Measurements from ENCODE around the gene SRPRB. TPM values are rescaled to one million over a fixed set of nuclear protein-coding genes. Genes with fewer than 3 reads are reported as not detected.
"Not testable (repeated sequence)": the region's sequence is repeated elsewhere in the genome, so short reads cannot be mapped to it uniquely, and the experiment has no call there.

Gene SRPRB
- total RNA-seq, 1 experiment from 2014 or later: 120 TPM

DNA sequence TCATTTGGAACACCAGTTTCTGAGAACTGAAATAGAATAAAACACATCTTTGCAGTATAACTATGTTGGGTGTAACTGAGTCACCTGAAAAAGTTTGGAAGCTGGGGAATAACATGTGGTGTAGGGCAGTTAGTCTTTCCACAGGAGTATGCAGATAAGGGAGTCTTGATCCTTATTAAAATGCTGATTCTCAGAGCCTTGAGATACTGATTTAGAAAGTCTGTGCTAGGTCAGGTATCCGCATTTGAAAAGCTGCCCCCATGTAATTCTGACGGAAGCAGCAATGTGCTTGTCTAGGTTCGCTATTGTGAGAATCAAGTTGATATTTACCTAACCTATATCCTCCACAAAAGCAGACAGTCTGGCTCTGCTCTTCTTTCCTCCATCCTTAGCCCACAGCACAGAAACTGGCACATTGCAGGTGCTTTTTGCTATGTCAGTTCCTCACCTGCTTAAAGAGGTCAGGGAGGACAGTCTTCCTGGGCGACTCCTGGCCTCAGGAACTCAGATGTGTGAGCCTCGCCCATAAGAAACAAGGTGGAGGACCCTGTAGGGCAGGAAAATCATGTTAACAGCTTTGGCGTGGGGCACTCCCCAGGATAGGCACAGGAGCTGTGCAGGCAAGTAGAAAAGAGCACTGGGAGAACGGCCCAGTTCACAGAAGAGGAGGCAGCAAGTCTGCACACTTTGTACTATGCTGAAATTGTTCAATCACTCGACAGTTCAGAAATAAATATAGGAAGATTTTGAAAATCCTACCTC is 27.6 kb upstream of the SRPRB start:
- no peak for DNase-seq (ENCODE audit: low read depth)

DNA sequence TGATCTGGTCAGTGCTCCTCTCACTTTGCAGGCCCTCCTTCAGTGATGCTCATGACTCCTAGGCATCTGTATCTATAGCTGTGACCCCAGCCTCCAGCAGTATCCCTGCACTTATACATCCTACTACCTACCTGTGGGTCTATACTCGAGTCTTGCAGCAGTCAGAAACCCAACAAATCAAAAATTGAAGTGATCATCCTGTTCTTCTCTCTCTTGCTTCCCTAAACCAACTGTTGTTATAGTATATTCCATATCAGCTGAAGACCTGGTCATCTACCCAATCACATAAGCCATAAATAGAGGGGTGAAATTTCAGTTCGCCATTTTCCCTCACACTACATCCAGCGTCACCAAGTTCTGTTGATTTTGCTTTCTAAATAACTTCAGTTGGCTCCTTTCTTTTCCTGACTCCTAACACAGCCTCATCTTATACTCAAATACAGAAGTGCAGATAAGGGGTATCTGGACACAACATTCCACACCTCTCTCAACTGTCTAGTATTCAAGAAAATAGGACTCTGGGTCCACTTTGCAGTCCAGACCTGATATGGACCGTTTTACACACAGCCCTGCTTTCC is 25.9 kb upstream of the SRPRB start:
- no peak for DNase-seq (ENCODE audit: low read depth)

DNA sequence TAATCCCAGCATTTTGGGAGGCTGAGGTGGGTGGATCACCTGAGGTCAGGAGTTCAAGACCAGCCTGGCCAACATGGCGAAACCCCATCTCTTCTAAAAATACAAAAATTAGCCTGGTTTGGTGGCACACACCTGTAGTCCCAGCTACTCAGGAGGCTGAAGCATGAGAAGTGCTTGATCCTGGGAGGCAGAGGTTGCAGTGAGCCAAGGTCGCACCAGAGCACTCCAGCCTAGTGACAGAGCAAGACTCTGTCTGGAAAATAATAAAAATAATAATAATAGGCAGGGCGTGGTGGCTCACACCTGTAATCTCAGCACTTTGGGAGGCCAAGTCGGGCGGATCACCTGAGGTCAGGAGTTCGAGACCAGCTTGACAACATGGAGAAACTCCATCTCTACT is 24.9 kb upstream of the SRPRB start:
- DNase-seq (ENCODE audit: low read depth): not testable (repeated sequence)

DNA sequence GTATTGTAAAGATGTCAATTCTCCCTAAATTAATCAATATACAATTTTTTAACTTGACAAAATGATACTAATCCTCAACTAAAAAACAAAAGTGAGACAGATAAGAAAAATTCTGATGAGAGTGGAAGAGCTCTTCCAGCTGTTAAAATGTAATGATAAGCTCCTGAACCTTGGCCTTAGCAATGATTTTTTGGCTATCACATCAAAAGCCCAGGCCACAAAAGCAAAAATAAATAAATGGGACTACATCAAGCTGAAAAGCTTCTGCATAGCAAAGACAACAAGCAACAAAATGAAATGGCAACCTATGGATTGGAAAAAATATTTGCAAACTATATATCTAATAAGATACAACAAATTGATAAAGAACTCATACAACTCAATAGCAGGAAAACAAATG is 24.0 kb upstream of the SRPRB start:
- DNase-seq (ENCODE audit: low read depth): no peak

DNA sequence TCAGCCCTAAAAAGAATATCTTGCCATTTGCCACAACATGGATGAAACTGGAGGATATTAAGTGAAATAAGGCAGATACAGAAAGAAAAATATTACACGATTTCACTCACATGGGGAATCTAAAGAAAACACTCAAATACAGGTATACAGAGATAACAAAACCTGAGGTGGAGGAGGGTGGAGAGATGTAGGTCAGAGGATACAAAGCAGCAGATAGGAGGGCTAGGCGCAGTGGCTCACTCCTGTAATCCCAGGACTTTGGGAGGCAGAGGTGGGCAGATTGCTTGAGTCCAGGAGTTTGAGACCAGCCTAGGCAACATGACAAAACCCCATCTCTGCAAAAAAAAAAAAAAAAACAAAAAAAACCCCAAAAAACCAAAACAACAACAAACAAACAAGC is 23.2 kb upstream of the SRPRB start:
- no peak for DNase-seq (ENCODE audit: low read depth)

DNA sequence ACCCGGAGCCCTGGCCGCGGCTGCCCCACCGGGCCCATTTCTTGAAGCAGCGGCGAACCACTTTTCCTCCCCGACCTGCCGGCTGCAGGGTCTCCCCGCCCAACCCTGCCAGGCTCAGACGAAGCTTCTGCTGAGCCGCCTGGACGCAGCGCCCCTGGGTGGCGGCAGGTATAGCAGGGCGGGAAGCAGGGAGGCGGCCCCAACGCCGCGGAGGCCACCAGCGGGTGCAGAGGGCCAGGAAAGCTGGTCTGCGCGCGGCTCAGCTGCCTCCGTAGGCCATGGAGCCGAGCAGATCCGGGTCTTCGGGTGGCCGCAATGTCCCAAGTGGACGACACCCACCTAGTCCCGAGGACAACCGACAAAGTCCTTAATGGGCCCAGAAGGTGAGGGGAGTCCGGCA is 21.9 kb upstream of the SRPRB start:
- no peak for DNase-seq (ENCODE audit: low read depth)

DNA sequence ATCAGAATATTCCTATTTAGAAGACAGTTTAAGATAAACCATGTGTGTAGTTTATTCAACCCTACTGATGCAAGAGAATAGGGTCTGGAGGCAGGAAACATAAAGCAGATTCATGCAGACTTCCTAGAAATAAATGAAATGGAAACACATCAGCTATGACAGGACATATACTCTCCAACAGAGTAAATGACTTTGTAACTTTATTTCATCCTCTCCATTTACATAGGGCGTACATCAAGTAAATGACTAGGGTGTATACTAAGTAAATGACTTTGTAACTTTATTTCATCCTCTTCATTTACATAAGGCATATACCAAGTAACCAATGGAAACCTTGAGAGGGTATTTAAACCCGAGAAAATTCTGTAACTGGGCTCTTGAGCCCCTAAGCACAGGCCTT is 17.6 kb upstream of the SRPRB start:
- DNase-seq (ENCODE audit: low read depth): no peak

DNA sequence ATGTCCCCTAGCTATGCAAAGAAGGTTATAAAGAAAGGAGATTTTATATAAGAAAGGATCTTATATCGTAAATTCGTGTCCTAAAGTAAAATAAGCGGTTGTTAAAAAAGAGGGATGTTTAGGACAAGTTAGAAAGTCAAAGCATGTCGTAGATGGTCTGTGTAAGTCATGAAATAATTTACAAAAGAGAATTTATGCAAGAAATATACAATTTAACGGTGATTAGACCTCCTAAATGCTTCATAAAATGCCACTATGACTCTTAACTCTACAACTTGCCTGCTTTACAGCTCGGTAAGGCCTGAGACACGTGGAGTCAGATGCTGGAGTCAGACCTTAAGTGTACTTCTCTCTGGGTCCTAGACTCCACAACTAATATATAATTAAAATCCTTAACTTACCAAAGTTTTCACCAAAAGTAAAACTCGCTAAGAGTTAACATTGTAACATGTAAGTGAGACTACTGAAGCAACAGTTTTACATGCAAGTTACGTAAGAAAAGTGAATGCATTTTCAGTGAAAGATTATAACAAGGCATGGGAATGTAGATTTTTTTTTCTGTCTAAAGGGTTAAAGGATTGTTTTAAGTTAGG is 13.3 kb upstream of the SRPRB start:
- DNase-seq (ENCODE audit: low read depth): no peak

DNA sequence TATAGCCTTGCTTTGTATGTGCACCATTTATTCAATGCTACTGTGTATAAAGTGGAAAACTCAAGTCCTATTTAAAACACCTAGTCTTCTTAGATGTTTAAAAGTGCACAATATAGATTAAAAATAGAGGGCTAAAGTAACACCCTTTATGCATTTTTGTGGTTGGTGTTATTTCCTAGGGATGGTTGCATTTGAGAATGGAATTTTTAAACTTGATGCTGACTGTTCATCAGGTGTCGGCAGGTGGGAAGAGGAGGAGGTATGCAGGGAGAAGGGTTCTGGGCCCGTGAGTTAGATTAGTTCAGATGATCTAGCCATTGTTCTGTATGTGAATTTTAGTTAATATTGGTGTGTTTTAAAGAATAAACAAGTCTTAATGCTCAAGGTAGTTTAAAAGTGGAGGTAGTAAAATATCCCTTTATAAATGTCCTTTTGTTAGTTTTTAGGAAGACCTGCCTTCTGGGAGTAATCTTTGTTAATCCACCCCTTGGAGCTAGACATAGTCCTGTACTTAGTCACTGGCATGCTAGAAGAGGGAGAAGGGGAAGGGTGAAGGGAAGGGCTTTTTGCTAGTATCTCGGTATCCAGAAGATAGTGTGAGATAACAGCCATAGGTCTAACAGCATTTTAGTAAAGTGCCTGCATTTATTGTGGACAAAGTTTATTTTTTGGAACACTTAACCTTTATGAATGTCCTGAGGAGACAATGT is 8.1 kb upstream of the SRPRB start:
- no peak for DNase-seq (ENCODE audit: low read depth)

DNA sequence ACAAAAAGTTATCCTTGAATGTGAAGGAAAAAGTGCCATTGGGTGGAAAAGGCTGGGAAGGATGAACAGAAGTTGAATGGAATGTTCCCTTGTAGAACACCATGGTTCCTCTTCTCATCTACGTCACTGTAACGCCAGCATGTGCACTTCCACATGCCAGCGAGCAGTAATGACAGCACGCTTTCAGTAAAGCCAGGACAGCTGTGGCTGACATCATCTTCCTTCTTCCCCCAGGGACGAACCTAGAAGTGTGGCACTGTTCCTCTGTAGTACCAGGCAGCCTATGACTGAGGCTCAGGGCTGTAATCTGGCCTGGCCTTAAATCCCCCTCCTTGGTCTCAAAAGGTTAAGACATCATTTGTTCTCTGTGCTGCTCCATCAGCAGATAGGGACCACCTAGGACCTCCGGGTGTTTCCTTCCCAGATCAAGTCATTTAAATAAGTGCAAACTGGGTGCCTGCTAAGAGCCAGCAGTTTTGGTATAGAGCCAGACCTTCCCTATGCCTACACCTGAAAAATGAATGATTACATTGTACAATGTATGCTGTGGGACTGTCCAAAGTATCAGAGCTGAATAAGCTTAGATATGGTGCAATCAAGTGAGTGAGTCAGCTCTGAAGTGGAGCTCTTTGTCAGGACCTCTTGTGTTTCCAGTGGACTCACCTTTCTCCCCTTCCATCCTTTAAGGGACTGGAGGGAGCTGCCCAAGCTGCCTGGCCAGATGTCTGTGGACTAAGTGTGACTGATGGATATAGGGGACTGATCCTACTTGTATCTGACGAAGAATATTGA is 5.6 kb upstream of the SRPRB start:
- DNase-seq (ENCODE audit: low read depth): peak; percentile 61

DNA sequence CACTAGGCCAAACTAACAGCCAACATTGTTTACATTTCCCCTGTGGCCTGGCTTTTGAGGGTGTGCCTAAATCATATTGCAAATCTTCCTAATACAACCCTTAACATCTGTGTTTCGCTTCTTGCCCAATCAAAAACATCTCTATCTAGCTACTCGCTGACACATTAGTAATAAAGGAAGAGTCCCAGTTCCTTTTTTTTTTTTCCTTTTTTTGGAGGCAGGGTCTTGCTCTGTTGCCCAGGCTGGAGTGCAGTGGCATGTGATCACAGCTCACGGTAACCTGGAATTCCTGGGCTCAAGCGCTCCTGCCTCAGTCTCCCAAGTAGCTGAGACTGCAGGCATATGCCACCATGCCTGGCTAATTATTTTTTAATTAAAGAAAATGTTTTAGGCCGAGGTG is 2.1 kb upstream of the SRPRB start:
- no peak for DNase-seq (ENCODE audit: low read depth)

DNA sequence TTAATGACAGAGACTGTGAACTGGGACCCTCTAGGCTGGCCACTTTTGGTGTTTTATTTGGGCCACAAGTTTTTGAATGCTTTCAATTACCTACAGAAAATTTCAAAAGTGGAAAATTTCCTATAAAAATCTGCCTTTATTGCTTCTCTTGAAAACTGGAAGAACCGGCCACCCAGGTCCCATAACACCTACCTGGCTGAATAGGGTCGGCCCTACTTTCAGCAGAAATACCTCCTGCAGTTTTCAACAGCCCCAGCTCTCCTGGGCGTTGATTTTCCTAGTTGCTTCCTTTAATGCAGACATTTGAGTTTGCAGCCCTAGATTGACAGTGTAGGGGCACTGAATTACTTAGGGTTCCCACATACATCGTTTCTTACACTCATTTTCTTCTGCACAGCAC is 719 bp upstream of the SRPRB start:
- DNase-seq (ENCODE audit: low read depth): no peak

DNA sequence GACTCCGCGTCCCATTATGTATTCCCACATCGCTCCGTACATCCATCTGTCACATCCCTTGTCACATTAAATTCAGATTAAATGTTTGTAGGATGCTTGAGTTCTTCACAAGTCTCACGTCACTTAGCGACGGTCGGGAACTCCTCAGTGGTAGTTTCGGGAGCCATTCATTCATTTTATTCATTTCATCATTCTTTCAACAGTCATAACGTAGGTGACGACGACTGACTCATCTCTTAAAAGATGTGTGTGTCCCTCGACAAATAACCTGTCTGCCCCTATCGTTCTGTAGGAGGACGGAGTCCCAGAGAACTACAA is 272 bp upstream of the SRPRB start:
- DNase-seq (ENCODE audit: low read depth): no peak

DNA sequence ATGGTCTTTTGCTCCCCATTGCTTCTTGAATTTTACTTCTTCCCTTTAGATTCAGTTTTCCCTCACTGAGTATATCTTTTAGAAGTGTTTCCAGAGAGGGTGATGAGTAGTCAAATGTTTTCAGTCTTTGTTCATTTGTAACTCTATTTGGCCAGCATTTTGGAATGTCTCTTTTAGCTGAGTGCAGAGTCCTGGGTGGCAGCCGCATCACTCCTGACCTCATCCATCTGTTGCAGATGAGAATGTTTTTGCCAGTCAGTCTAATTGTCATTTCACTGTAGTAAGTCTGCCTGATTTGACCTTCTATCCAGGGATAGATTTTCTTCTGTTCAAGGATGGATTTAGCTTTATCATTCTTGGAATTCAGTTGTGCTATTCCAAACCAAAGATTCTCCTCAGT is 7.3 kb downstream of the SRPRB start:
- DNase-seq (ENCODE audit: low read depth): no peak

DNA sequence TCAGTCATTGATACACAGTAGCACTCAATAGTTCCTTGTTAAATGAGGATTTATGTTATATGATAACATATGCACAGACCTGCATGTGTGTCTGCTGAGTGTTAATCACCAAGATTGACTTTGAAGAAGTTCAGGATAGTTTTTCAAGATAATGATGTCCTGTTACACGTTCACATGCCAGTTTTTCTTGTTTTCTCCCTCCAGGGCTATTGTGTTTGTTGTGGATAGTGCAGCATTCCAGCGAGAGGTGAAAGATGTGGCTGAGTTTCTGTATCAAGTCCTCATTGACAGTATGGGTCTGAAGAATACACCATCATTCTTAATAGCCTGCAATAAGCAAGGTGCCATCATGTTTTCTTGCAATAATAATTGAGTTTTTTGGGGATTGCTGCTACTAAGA is 9.8 kb downstream of the SRPRB start:
- no peak for DNase-seq (ENCODE audit: low read depth)

DNA sequence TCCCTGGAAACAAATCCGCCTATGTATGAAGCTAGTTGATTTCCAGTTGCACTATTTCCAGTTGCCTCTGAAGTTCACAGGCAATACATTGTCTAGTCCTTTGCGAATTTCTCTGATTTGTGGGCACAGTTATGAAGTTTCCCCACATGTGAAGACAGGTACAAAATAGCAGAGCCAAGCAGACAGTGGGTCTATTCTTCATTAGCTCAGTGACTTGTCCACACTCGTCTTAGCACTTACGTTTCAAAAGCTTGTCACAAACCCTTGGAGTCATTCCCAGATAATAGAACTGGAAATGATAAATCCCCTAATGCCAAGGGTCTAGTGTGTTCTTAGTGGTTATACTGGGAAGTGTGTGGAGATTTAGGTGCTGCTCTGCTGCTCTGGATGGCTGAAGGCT is 14.5 kb downstream of the SRPRB start:
- DNase-seq (ENCODE audit: low read depth): no peak

DNA sequence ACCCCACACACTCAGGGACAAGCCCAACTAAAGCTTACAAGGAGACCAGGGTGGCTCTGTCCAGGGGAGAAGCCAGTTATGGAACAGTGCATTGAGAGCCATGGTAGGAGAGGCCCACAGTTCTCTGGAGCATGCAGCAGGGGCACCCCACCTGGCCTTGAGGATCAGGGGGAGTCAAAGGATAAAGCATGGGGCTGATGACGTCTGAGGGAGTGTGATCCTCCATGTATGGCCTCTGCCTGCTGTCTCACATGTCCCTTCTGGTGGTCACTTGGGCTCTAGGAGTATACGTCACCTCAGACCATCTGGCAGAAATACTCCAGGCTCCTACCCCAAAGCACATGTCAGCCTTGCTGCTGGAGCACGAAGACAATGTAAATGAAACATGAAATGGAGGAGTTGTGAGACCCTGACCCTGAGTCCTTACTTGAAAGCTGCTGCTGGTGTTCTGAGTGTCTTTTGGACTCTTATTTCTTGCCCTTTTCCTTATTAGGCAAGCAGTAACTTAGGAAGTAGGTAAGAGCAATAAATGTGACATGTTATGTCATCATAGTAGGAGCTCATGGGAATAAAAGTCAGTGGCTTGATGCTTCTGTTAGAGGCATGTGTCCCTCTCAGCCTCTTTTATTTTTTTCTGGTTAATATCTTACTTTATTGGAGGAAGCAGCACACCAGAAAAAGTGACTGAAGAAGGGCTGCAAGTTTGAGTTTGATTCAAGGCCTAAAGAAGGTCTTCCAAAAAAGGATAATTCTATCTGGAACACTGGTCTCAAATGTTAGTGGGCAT is 15.5 kb downstream of the SRPRB start:
- no peak for DNase-seq (ENCODE audit: low read depth)

DNA sequence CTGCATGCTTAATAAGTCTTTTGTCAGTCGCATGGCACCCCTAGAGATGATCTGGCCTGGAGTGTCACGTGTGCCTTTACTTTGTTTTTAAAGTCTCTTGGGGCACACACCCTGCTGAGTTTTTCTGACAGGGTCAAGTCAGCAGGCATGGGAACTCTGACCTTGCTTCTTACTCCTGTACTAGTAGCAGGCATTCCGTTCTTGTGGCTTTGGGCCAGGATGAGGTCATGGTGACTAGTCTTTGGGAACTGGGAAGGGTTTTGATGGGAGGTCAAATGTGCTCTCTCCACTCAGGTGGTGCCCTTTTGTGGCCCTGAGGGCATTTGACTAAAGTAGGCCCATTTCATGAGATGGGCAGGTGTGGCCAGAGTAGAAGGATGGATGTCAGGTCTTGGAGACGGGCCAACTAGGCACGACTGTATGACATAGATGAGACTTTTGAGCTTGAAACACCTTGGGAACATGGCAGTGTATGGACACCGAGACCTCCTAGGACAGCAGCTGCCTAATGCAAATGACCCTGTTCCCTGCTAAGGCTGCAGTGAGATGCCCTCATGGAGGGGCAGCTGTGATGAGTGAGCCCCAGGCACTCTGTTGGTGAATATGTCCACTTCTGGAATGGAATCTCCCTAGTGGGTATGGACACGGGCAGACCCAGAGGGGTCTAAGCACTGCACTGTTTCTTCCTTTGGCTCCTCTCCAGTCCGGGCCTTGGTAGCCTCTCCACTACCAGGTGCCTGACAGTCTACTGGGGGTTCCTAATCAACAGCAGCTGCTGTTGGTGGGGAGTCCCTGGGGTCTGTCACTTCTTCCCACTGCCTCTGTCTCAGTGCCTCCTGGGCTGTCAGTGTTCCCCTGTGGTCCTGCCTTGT is 16.4 kb downstream of the SRPRB start:
- DNase-seq (ENCODE audit: low read depth): peak; percentile 93

DNA sequence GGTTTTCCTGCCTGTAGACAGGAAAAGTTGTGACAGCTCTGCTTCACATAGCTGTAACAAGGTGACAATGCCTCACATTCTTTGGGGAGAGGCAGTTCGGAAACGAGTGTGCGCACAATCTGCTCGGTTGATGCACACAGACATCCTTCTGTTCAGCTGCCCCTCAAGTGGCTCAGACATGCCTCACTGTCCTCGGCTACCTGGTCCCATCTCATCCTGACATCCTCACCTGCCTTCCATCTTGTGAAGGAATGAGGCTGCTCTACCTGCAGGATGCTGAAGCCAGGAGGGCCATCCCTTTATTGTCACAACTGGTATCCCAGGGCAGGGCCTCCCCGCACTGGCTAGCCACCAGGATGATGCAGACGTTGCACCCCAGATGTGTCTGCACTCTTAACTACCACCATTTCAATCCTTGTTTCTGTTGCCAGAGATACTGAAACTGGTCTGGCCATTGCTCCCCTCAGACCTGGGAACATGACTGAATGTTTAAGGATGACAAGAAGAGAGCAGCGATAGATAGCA is 19.4 kb downstream of the SRPRB start:
- DNase-seq (ENCODE audit: low read depth): no peak

Data from HT1080 (cell line).